ENCODE results near the gene OCA2. TPM values are rescaled to one million over a fixed set of nuclear protein-coding genes. Genes with fewer than 3 reads are reported as not detected.

OCA2 gene
- total RNA-seq, 2 experiments from 2014 or later = not detected

DNA sequence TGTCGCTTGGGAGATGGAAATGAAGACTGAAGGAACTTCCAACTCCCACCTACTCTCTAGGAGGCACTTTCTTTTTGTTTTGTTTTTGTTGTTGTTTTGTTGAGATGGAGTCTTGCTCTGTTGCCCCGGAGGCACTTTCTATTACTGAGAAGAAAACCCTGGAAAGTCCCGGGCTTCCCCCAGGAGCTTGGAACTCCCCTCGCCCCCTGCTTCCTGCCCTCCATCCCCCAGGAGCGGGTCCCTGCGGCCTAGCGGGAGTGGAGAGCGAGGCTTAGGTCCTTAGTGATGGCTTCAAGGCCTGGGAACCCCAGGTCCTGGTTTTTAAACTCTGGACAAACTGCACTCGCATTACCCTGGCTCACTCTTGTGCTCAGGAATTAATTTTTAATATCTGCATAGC, 195.7 kb downstream of the OCA2 start:
- Mint-ChIP-seq H3K27me3 (ENCODE audit: low read depth) (peaks cover 8% of the 10 kb centered on the region), H3K4me1 (ENCODE audit: low read depth) (no peaks in the 10 kb centered on the region), H3K9me3 (no peaks in the 10 kb centered on the region), H3K4me3 (no peak overlapping the region), H3K36me3 (ENCODE audit: low read depth) (no peaks in the 10 kb centered on the region), H3K27ac (no peak overlapping the region)
- intact Hi-C loops (cut with micrococcal nuclease) = no loop called here
- no peak for DNase-seq
- CTCF ChIA-PET = no interaction called here

DNA sequence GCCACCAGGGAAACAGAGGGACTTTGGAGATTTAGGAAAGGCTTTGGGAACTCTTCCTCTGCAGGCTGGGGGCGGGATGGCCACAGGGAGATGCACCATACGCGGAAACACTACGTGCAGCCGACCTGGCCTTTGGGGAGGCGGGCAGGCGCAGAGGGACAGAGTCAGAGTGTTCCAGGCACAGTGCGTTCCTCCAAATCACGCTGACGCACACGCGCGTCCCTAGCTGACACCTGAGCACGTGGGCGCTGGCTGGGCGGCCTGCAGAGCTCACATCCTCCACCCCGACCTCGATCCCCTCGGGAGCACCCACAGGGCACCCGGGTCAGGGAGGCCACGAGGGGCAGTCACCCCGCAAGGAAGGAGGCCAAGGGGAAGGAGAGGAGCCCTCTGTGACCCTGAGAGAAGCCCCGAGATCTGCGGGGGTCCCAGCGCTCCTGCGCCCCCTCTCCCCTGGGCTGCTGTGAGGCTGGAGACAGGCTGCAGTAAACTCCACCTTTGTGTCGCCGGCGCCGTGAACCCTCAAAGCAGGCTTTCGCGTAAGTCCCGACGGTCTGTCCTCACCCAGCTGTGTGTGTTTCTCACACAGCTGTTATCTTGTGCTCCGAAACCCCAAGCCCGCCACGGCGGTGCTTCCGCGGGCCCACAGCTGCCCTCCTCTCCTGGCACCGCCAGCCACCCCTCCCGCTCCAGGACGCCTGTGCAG, 196.3 kb downstream of the OCA2 start:
- no peak overlapping the region for H3K4me3 Mint-ChIP-seq
- intact Hi-C loops (cut with micrococcal nuclease) = no loop called here
- CTCF ChIA-PET = no interaction called here
- no peaks in the 10 kb centered on the region for H3K4me1 Mint-ChIP-seq (ENCODE audit: low read depth)
- DNase-seq = no peak
- H3K9me3 Mint-ChIP-seq = no peaks in the 10 kb centered on the region
- H3K27ac Mint-ChIP-seq = no peak overlapping the region
- H3K27me3 Mint-ChIP-seq (ENCODE audit: low read depth) = peaks cover 8% of the 10 kb centered on the region
- H3K36me3 Mint-ChIP-seq (ENCODE audit: low read depth) = no peaks in the 10 kb centered on the region

DNA sequence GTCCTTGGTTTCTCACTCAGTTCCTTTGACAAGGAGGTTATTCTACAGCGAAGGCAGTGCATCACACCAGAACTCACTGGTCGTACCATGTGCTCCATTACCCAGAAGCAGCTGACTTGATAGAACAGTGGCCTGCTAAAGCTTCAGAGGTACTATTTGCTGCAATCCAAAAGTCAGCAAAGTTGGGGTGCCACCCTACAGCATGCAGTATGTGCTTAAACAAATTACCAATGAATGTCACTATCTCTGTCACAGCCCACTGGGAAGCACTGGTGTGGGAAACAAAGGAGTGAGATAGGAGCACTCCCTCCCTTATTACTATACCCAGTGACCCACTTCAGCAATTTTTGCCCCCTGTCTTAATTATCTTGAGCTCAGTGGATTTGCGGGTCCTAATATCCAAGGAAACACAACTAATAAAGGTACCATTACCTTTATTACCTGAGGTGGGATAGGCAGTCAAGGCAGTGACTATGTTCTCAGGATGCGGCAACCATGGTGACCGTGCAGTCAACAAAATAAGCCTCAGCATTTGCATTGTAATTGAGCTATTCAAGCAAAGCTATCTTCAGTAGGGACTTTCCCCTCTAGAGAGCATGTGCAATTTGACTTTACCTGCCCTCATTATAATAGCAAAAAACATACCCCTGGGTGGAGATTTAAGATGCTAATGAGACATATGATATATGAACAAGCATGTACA, 199.4 kb downstream of the OCA2 start:
- intact Hi-C loops (cut with micrococcal nuclease) = no loop called here
- no peak overlapping the region for H3K27ac Mint-ChIP-seq
- no peaks in the 10 kb centered on the region for H3K36me3 Mint-ChIP-seq (ENCODE audit: low read depth)
- CTCF ChIA-PET = no interaction called here
- peaks cover under 1% of the 10 kb centered on the region for H3K9me3 Mint-ChIP-seq
- no peak for DNase-seq
- H3K4me1 Mint-ChIP-seq (ENCODE audit: low read depth) = no peaks in the 10 kb centered on the region
- H3K4me3 Mint-ChIP-seq = no peak overlapping the region
- peaks cover 8% of the 10 kb centered on the region for H3K27me3 Mint-ChIP-seq (ENCODE audit: low read depth)

DNA sequence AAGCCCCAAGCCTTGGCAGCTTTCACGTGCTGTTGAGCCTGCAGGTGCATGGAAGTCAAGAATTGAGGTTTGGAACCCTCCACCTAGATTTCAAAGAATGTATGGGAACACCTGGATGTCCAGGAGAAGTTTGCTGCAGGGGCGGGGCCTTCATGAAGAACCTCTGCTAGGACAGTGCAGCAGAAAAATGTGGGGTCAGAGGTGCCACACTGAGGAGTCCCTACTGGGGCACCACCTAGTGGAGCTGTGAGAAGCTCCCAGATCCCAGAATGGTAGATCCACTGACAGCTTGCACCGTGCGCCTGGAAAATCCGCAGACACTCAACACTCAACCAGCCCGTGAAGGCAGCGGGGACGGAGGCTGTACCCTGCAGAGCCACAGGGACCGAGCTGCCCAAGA, 201.6 kb downstream of the OCA2 start:
- Mint-ChIP-seq H3K27ac (no peak overlapping the region), H3K4me3 (no peak overlapping the region), H3K9me3 (peaks cover 16% of the 10 kb centered on the region), H3K36me3 (ENCODE audit: low read depth) (no peaks in the 10 kb centered on the region), H3K27me3 (ENCODE audit: low read depth) (peaks cover 3% of the 10 kb centered on the region), H3K4me1 (ENCODE audit: low read depth) (no peaks in the 10 kb centered on the region)
- CTCF ChIA-PET = no interaction called here
- DNase-seq = no peak
- intact Hi-C loops (cut with micrococcal nuclease) = no loop called here

DNA sequence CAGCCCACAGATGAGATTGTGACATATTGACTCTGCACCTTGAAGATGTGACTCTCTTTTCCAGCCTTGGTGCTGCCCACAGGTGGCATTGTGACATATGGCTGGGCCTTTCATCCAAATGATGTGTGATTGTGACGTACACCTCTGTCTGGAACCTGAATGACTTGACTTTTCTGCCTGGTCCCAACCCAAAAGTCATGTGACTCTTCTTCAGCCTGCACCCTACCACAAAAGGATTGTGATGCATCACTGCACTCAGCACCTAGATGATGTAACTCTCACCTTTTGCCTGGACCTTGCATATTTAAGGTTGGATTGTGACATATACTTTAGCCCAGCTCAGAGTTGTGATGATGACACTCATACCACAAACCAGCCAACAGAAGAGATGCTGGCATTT, 204.5 kb downstream of the OCA2 start:
- CTCF ChIA-PET = no interaction called here
- H3K4me3 Mint-ChIP-seq = no peak overlapping the region
- H3K27ac Mint-ChIP-seq = no peak overlapping the region
- no peak for DNase-seq
- intact Hi-C loops (cut with micrococcal nuclease) = no loop called here
- H3K9me3 Mint-ChIP-seq = peaks cover 21% of the 10 kb centered on the region
- no peaks in the 10 kb centered on the region for H3K4me1 Mint-ChIP-seq (ENCODE audit: low read depth)
- no peaks in the 10 kb centered on the region for H3K36me3 Mint-ChIP-seq (ENCODE audit: low read depth)
- H3K27me3 Mint-ChIP-seq (ENCODE audit: low read depth) = no peaks in the 10 kb centered on the region

DNA sequence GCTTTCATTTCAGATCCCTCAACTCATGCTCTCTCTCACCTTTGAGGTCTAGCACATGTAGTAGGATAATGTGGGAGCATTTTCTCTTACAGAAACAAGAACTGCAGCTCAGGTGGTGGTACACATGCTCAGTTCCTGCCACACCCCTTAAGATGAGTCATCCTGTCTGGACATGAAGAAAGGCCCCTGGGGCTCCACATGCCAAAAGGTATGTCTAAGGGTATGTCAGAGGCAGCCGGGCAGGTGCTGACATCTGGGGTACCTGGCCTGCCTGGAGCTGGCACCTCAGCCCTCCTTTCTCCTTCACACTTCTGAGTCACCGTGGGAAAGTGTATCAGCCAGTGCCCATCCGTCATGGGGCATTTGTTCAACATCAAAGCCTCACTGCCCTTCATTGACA, 209.9 kb downstream of the OCA2 start:
- CTCF ChIA-PET = no interaction called here
- intact Hi-C loops (cut with micrococcal nuclease) = no loop called here
- Mint-ChIP-seq H3K4me3 (no peak overlapping the region), H3K9me3 (peaks cover 19% of the 10 kb centered on the region), H3K27ac (no peak overlapping the region), H3K4me1 (ENCODE audit: low read depth) (no peaks in the 10 kb centered on the region), H3K36me3 (ENCODE audit: low read depth) (no peaks in the 10 kb centered on the region), H3K27me3 (ENCODE audit: low read depth) (peaks cover 12% of the 10 kb centered on the region)
- no peak for DNase-seq

DNA sequence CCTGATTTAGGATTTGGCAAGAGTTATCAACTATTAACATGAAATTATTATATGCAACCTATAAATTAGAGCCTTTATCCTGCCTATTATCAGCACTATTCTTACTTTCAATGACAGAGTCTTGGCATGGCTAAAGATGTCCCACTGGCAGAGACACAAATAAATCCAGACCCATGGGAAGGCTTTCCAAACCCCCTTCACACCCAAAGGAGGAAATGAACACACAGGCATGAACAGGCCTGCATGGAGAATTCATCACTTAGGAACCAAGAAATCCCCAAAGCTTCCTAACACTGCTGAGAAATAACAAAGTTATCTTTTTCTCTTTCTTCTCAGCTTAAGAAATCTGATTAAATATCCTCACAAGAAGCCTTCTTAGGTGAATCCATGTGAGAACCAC, 213.9 kb downstream of the OCA2 start:
- DNase-seq = no peak
- Mint-ChIP-seq H3K9me3 (peaks cover 3% of the 10 kb centered on the region), H3K27me3 (ENCODE audit: low read depth) (peaks cover 15% of the 10 kb centered on the region), H3K4me1 (ENCODE audit: low read depth) (no peaks in the 10 kb centered on the region), H3K36me3 (ENCODE audit: low read depth) (no peaks in the 10 kb centered on the region), H3K4me3 (no peak overlapping the region), H3K27ac (no peak overlapping the region)
- intact Hi-C loops (cut with micrococcal nuclease) = no loop called here
- CTCF ChIA-PET = no interaction called here

DNA sequence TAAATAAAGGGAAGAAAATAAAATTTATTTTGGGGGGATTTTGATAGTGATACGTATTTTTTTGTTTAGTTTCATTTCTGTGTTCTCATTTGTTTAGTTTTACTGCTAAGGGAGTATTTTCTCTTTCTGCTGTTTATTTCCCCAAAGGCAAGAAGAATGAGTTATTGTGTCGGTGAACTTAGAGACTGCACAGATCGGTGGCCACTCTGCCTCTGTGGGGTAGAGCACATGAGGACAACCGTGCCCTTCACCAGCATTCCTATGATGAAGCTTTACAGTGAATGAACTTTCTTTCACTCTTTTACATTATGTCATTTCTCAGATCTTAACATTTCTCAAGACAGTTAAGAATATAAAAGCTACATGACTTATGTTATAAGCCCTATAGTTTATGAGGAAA, 214.4 kb downstream of the OCA2 start:
- DNase-seq = no peak
- Mint-ChIP-seq H3K4me1 (ENCODE audit: low read depth) (no peaks in the 10 kb centered on the region), H3K36me3 (ENCODE audit: low read depth) (no peaks in the 10 kb centered on the region), H3K9me3 (peaks cover 3% of the 10 kb centered on the region), H3K27me3 (ENCODE audit: low read depth) (peaks cover 15% of the 10 kb centered on the region), H3K27ac (no peak overlapping the region), H3K4me3 (no peak overlapping the region)
- CTCF ChIA-PET = no interaction called here
- intact Hi-C loops (cut with micrococcal nuclease) = no loop called here

DNA sequence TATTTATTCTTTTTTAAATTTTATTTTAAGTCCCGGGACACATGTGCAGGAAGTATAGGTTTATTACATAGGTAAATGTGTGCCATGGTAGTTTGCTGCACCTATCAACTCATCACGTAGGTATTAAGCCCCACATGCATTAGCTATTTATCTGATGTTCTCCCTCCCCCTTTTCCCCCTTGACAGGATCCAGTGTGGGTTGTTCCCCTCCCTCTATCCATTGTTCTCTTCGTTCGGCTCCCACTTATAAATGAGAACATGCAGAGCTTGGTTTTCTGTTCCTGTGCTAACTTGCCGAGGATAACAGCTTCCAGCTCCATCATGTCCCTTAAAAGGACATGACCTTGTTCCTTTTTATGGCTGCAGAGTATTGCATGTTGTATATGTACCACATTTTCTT, 220.3 kb downstream of the OCA2 start:
- no peak for DNase-seq
- no peak overlapping the region for H3K27ac Mint-ChIP-seq
- no peaks in the 10 kb centered on the region for H3K36me3 Mint-ChIP-seq (ENCODE audit: low read depth)

DNA sequence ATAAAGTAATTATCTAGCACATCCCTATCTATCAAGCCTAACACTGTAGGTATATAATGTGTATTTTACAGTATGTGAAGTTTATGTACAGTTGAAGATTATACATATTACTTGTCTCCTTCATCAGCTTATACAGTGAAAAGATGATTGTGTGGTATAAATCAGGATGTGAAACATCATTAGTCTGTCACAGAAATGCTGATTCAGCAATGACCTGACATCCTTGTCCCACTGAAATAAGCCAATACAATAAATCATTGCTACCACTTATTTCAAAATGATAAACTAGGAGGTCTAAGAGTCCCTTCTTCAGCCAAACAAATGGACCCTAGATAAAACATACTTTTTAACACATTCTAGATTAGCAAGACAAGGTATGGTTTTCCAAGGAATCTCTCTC, 225.3 kb downstream of the OCA2 start:
- H3K4me1 Mint-ChIP-seq (ENCODE audit: low read depth) = no peaks in the 10 kb centered on the region
- CTCF ChIA-PET = no interaction called here
- peaks cover 1% of the 10 kb centered on the region for H3K9me3 Mint-ChIP-seq
- H3K27me3 Mint-ChIP-seq (ENCODE audit: low read depth) = no peaks in the 10 kb centered on the region
- H3K36me3 Mint-ChIP-seq (ENCODE audit: low read depth) = no peaks in the 10 kb centered on the region
- H3K27ac Mint-ChIP-seq = no peak overlapping the region
- DNase-seq = no peak
- intact Hi-C loops (cut with micrococcal nuclease) = no loop called here
- no peak overlapping the region for H3K4me3 Mint-ChIP-seq

More for the DNA sequence above, 220.3 kb downstream of the OCA2 start:
- Mint-ChIP-seq H3K27me3 (ENCODE audit: low read depth) (peaks cover 3% of the 10 kb centered on the region), H3K4me1 (ENCODE audit: low read depth) (no peaks in the 10 kb centered on the region), H3K4me3 (no peak overlapping the region), H3K9me3 (peaks cover 3% of the 10 kb centered on the region)
- intact Hi-C loops (cut with micrococcal nuclease) = no loop called here
- CTCF ChIA-PET = no interaction called here

DNA sequence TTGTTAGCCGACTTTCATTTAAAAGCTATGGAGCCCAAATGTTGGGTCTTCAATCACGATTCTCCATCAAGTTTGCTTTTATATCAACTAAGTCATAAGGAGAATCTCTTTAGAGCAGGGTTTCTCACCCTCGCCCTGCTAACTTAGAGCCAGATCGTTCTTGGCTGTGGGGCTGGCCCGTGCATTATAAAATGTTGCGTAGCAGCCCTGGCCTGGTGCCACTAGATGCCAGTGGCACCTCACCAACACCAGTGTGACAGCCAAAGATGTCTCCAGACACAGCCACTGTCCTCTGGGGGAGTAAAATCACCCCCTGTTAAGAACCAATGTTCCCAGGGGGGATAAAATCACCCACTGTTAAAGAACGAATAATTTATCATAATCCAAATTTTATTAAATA, 226.1 kb downstream of the OCA2 start:
- Mint-ChIP-seq H3K27me3 (ENCODE audit: low read depth) (peaks cover 3% of the 10 kb centered on the region), H3K27ac (no peak overlapping the region), H3K4me1 (ENCODE audit: low read depth) (no peaks in the 10 kb centered on the region), H3K36me3 (ENCODE audit: low read depth) (no peaks in the 10 kb centered on the region), H3K9me3 (peaks cover 1% of the 10 kb centered on the region), H3K4me3 (no peak overlapping the region)
- DNase-seq = no peak
- CTCF ChIA-PET = no interaction called here
- intact Hi-C loops (cut with micrococcal nuclease) = no loop called here

DNA sequence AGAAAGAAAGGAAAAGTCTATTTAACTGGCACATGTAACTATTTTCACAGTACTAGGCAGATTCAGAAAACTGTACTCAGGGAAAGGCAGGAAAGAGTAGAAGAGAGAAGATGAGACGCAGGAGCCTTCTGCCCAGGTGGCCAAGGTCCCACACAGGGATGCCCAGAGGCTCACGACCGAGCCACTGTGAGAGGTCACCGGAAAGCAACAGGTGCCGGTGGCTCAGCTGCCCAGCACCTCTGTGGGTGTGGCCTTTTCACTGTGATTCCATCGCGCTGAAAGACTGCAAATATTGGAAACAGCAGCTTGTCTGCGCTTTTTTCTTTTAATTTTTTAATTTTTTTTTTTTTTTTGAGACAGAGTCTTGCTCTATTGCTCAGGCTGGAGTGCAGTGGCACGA, 226.8 kb downstream of the OCA2 start:
- intact Hi-C loops (cut with micrococcal nuclease) = no loop called here
- peaks cover 3% of the 10 kb centered on the region for H3K27me3 Mint-ChIP-seq (ENCODE audit: low read depth)
- no peaks in the 10 kb centered on the region for H3K9me3 Mint-ChIP-seq
- H3K36me3 Mint-ChIP-seq (ENCODE audit: low read depth) = no peaks in the 10 kb centered on the region
- no peak for DNase-seq
- no peak overlapping the region for H3K4me3 Mint-ChIP-seq
- H3K27ac Mint-ChIP-seq = no peak overlapping the region
- H3K4me1 Mint-ChIP-seq (ENCODE audit: low read depth) = no peaks in the 10 kb centered on the region
- CTCF ChIA-PET = no interaction called here

DNA sequence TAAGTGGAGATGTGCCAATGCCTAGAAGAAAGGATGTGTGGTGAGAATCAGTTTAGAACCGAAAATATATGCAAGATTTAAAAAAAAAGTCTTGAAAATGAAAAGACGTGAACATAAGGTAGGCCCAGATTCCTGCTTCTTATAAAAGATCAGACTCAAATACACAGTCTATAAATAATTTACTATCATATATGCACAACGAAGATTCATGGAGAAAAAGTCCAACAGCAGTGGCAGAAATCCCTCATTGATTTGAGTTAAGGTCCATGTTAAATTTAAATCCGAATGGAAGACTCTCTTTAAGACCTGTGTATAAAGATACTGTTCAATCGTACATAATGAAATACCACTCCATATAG, 227.2 kb downstream of the OCA2 start:
- H3K27me3 Mint-ChIP-seq (ENCODE audit: low read depth) = peaks cover 3% of the 10 kb centered on the region
- no peak overlapping the region for H3K4me3 Mint-ChIP-seq
- CTCF ChIA-PET = no interaction called here
- H3K4me1 Mint-ChIP-seq (ENCODE audit: low read depth) = no peaks in the 10 kb centered on the region
- H3K27ac Mint-ChIP-seq = no peak overlapping the region
- no peaks in the 10 kb centered on the region for H3K36me3 Mint-ChIP-seq (ENCODE audit: low read depth)
- DNase-seq = no peak
- intact Hi-C loops (cut with micrococcal nuclease) = no loop called here
- no peaks in the 10 kb centered on the region for H3K9me3 Mint-ChIP-seq

All from activated naive CD4-positive, alpha-beta T cell treated with anti-CD3 and anti-CD28 coated beads for 36 hours (primary cell).